Ishikawa (cell line): ENCODE data around the gene IZUMO1.
A peak's percentile ranks its signal among the peaks of the same experiment; 100 is the strongest.

Experiments
- CEBPB ChIP-seq: IDR thresholded peaks from 2 replicates; pipeline ENCODE4 v1.6.1; 2012
- CREB1 ChIP-seq: IDR thresholded peaks from 2 replicates; pipeline ENCODE4 v1.6.1; 2012; ENCODE audit warnings: low read depth
- EGR1 ChIP-seq: IDR thresholded peaks from 2 replicates; pipeline ENCODE4 v1.6.1; 2012
- EP300 ChIP-seq: IDR thresholded peaks from 2 replicates; pipeline ENCODE4 v1.6.1; 2012; ENCODE audit warnings: borderline replicate concordance
- FOXM1 ChIP-seq: IDR thresholded peaks from 2 replicates; pipeline ENCODE4 v1.6.1; 2012; ENCODE audit warnings: low read depth, borderline replicate concordance
- MAX ChIP-seq: IDR thresholded peaks from 2 replicates; pipeline ENCODE4 v1.6.1; 2012
- NFIC ChIP-seq: IDR thresholded peaks from 2 replicates; pipeline ENCODE4 v1.6.1; 2012
- RAD21 ChIP-seq: IDR thresholded peaks from 2 replicates; pipeline ENCODE4 v1.6.1; 2012; ENCODE audit warnings: low read depth
- REST ChIP-seq: IDR thresholded peaks from 2 replicates; pipeline ENCODE4 v1.6.1; 2012; ENCODE audit warnings: low read depth, mild to moderate bottlenecking
- TAF1 ChIP-seq: IDR thresholded peaks from 2 replicates; pipeline ENCODE4 v1.6.1; 2012; ENCODE audit warnings: low read depth, mild to moderate bottlenecking
- TCF12 ChIP-seq: IDR thresholded peaks from 2 replicates; pipeline ENCODE4 v1.6.1; 2012; ENCODE audit warnings: low read depth
- TEAD4 ChIP-seq: IDR thresholded peaks from 2 replicates; pipeline ENCODE4 v1.6.1; 2012
- USF1 ChIP-seq: IDR thresholded peaks from 2 replicates; pipeline ENCODE4 v1.6.1; 2012
- YY1 ChIP-seq: IDR thresholded peaks from 2 replicates; pipeline ENCODE4 v1.6.1; 2012; ENCODE audit warnings: low read depth
- ZBTB7A ChIP-seq: IDR thresholded peaks from 2 replicates; pipeline ENCODE4 v1.6.1; 2012; ENCODE audit warnings: low read depth

Gene IZUMO1

GRCh38 chr19:48746738-48747575, at the start of gene IZUMO1:
TSS of gene IZUMO1 (minus strand) at chr19:48746909. CDS start at chr19:48745859, 1,050 bp downstream.
- no peak for TF ChIP-seq USF1
- TF ChIP-seq TAF1, result no peak
- TF ChIP-seq EGR1, result no peak
- no peak for TF ChIP-seq CEBPB
- TF ChIP-seq MAX, result no peak
- no peak for TF ChIP-seq REST
- no peak for TF ChIP-seq TCF12
- TF ChIP-seq CREB1, result no peak

GRCh38 chr19:48795685-48796070, 49.0 kb upstream of the IZUMO1 start:
- TF ChIP-seq CREB1, result no peak
- TF ChIP-seq EGR1, result no peak
- no peak for TF ChIP-seq MAX
- no peak for TF ChIP-seq NFIC
- no peak for TF ChIP-seq YY1
- no peak for TF ChIP-seq ZBTB7A

GRCh38 chr19:48795055-48795684, 48.5 kb upstream of the IZUMO1 start:
- TF ChIP-seq RAD21 (peak; percentile 90), YY1 (peak; percentile 66), TAF1 (peak; percentile 15; the same call in 1 of the 2 replicates), USF1 (peak; percentile 2; the same call in 1 of the 2 replicates), TEAD4 (peak; percentile 41; the same call in 1 of the 2 replicates), FOXM1 (no peak), EGR1 (no peak), NFIC (no peak), CEBPB (peak; percentile 55), EP300 (no peak), TCF12 (peak; percentile 55; the same call in 1 of the 2 replicates), REST (no peak), ZBTB7A (peak; percentile 91), CREB1 (peak; percentile 56), MAX (peak; percentile 45; the same call in 1 of the 2 replicates)

GRCh38 chr19:48794291-48794690, 47.6 kb upstream of the IZUMO1 start:
- TF ChIP-seq MAX (no peak), TEAD4 (no peak), FOXM1 (no peak), EGR1 (no peak), RAD21 (no peak), YY1 (no peak), TAF1 (no peak), ZBTB7A (no peak), TCF12 (no peak), EP300 (no peak), USF1 (no peak), NFIC (no peak), REST (no peak), CREB1 (no peak)
